ENCODE measurements around the gene ZFYVE16.
"Not testable (repeated sequence)": the region's sequence is repeated elsewhere in the genome, so short reads cannot be mapped to it uniquely, and the experiment has no call there.

ZFYVE16 gene

DNA sequence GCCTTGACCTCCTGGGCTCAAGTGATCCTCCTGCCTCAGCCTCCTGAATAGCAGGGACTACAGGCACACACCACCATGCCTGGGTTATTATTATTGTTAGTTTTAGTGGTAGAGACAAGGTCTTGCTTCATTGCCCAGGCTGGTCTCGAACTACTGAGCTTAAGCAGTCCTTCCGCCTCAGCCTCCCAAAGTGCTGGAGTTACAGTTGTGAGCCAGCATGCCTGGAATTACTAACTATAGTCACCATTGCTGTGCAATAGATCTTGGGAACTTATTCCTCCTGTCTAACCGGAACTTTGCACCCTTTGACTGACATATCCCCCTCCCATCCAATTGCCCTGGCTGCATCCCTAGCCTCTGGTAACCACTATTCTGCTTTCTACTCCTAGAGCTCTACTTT, 83.4 kb downstream of the ZFYVE16 start:
- no peak for DNase-seq

DNA sequence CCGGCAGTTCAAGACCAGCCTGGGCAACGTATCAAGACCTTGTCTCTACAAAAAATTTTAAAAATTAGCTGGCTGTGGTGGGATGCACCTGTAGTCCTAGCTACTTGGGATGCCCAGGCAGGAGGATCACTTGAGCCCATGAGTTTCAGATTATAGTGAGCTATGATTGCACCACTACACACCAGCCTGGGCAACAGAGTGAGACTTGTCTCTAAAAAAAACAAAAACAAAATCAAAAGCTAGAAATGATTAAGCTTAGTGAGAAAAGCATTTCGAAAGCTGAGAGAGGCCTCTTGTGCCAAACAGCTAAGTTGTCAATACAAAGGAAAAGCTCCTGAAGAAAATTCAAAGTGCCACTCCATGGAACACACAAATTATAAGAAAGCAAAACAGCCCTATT, 84.9 kb downstream of the ZFYVE16 start:
- DNase-seq, result no peak

DNA sequence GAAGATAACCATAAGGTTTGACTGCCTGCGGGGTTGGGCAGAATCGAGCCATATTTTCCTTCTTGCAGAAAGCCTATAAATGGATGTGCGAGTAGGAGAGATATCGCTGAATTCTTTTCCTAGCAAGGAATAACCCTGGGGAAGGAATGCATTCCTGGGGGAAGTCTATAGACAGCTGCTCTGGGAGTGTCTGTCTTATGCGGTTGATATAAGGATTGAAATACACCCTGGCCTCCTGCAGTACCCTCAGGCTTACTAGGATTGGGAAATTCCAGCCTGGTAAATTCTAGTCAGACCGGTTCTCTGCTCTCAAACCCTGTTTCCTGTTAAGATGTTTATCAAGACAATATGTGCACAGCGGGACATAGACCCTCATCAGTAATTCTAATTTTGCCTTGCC, 85.6 kb downstream of the ZFYVE16 start:
- not testable (repeated sequence) for DNase-seq

DNA sequence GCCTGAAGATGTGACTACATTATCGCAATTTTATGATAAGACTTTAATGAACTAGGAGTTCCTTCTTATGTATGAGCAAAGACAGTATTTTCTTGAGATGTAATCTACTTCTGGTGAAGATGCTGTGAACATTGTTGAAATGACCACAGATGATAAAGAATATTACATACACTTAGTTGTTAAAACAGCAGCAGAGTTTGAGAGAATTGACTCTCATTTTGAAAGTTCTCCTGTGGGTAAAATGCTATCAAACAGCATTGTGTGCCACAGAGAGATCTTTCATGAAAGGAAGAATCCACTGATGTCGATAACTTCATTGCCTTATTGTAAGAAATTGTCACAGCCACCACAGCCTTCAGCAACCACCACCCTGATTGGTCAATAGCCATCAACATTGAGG, 88.0 kb downstream of the ZFYVE16 start:
- no peak for DNase-seq

DNA sequence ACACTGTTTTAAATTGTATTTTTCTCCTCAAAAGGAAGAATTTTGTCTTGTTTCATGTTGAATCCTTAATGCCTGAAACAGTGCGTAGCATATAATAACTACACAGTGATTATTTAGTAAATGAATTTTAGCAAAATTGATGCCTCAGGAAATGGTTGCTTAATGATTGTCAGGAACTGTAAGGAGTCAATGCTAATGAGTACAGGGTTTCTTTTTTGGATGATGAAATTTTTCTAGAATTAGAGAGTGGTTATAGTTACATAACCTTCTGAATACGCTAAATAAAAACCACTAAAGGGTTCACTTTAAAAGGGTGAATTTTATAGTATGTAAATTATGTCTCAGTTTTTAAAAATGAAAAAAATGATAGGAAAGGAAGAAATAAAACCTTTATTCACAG, 94.9 kb downstream of the ZFYVE16 start:
- no peak for DNase-seq

DNA sequence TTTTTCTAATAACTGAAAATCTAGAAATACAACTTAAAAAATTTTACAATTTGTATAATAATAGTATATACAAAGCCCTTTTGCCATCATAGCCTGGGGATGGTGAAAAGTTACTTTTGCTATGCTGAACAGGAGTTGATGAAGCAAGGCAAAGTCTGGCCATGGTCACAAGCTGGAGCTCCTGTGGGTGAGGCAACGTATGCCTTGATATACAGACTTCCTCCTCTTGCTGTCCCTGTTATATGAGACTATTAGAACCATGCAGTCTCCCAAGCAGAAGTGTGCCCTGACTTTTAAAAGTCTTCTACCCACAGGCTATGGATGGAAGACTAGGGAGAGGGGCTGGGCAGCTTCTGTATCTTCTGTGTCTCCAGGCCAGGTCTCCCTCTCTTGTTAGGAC, 95.8 kb downstream of the ZFYVE16 start:
- no peak for DNase-seq

DNA sequence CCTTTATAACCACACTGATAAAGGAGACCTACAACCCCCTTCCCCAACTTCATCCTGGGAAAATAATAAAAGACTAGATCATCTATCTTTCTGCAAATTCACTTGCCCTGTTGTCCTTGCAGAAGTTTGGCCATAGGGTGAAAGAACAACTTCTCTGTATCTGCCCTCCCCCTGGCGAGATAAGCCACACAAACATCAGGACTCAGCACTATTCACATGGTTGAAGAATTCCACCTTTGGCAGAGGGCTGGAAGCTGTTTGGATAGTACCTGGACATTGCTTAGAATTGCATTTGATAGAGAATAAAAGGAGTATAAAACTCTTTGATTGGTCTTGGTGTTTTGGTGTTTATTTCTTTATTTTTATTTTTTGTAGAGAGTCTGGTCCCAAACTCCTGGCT, 97.0 kb downstream of the ZFYVE16 start:
- DNase-seq, result no peak

DNA sequence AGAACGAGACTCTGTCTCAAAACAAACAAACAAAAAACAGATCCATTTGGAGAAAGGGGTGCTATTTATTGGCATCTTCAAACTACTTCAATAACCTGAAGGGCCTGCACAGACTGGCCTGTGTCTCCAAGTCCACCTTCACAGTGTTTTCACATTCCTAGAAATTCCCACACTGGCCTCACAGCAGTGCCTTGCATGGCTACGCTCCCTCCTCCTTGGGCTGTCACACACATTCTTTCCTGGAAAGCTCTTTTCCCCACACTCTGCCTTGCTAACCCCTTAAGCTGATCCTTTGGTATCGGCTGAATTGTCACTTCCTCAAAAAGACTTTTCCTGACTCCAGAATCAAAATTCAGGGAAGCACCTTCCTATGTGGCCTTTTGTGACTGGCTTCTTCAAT, 99.8 kb downstream of the ZFYVE16 start:
- DNase-seq, result no peak

DNA sequence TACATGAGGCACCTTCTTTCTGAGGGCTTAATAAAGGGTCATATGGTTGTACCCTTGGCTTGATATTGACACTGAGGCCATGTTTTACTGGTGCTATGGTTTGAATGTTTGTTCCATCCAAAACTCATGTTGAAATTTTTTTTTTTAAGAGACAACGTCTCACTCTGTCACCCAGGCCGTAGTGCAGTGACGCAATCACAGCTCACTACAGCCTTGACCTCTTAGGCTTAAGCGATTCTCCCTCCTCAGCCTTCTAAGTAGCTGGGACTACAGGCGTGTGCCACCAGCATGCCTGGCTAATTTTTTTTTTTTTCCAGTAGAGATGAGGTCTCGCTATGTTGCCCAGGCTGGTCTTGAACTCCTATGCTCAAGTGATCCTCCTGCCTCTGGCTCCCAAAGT, 101.0 kb downstream of the ZFYVE16 start:
- no peak for DNase-seq

DNA sequence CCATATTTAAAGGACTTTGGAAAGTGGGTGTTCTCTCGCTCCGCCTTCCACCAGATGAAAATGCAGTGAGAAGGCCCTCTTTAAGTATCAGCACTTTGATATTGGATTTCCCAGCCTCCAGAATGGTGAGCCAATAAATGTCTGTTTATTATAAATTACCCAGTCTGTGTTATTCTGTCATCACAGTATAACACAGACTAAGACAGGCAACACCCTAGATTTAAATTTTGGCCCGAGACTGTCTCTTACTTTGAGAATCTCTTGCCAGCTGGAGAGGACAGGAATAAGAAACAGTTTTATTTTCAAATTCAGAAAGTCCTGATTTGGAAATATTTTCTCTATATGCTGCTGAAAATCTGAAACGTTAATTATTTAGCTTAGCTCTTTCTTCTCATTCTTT, 101.5 kb downstream of the ZFYVE16 start:
- DNase-seq, result no peak

DNA sequence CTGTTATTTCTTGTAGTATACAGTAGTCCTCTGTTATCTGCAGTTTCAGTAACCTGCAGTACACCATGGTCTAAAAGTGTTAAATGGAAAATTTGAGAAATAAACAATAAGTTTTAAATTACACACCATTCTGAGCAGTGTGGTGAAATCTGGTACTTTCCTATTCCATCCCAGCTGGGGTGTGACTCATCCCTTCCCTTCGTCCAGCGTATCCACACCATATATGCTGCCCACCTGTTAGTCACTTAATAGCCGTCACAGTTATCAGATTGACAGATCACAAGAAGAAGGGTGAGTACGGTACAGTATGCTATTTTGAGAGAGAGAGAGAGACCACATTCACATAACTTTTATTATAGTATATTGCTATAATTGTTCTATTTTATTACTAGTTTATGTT, 109.0 kb downstream of the ZFYVE16 start:
- DNase-seq, result peak; percentile 11

All from activated naive CD4-positive, alpha-beta T cell treated with Interleukin-2 at 50 U/mL for 16 hours (primary cell).